GM12878 (cell line): Measurements from ENCODE around the gene GPRIN1. TPM values are rescaled to one million over a fixed set of nuclear protein-coding genes. Genes with fewer than 3 reads are reported as not detected.

ENCODE experiments used
- ATAC-seq: fragments of 200-7000 bp; cut with Tn5 transposase; 3 replicates; pipeline ENCODE4 v1.9.1; 2020; ENCODE audit warnings: mild to moderate bottlenecking, moderate library complexity
- BruUV-seq: library from RNA; stranded (reverse); fragments of 400-500 nt; replicated peaks from 2 replicates; lab custom pipeline; 2021; lab: Mats Ljungman, UMichigan
- CTCF ChIA-PET: fragments of 300-600 bp; sonication (Branson Sonifier 250); formaldehyde crosslinking; extraction: SDS; loops from one replicate; lab custom pipeline; 2021; ENCODE audit warnings: inconsistent platforms; lab: Yijun Ruan, JAX
- POLR2A ChIA-PET: fragments of 350-600 bp; formaldehyde crosslinking; extraction: SDS; loops from one replicate; lab custom pipeline; 2021; ENCODE audit warnings: inconsistent platforms; lab: Charles Lee
- RAD21 ChIA-PET: fragments of 300-600 bp; sonication (Branson Sonifier 250); formaldehyde crosslinking; loops from one replicate; lab custom pipeline; 2023; ENCODE audit warnings: antibody characterized with exemption; ENCODE audit not compliant: unreplicated experiment; lab: Charles Lee
- SMC1A ChIA-PET: fragments of 300-600 bp; sonication (Branson Sonifier 250); formaldehyde crosslinking; loops from one replicate; lab custom pipeline; 2023; ENCODE audit not compliant: unreplicated experiment, uncharacterized antibody; lab: Charles Lee
- DNase-seq: peaks from one replicate; pipeline ENCODE4 v3.0.0-alpha.2; 2011; ENCODE audit warnings: low read depth, low spot score
- FAIRE-seq: peaks from 3 replicates; lab custom pipeline; 2011; peaks lifted over from hg19 to GRCh38; lab: Jason Lieb, UNC
- H2AFZ ChIP-seq: 2 replicates; pipeline ENCODE4 v1.6.0; 2011; ENCODE audit warnings: low read depth, low read length, control low read depth; ENCODE audit not compliant: control insufficient read depth
- H3K27ac ChIP-seq: 2 replicates; pipeline ENCODE4 v1.5.1; 2011; ENCODE audit warnings: control low read depth; ENCODE audit not compliant: control insufficient read depth, insufficient read depth
- H3K27me3 ChIP-seq, 2 experiments: replicated peaks in 1 of 2; 2 replicates each; pipeline versions ENCODE4 v1.6.0 to v1.6.1; 2011; ENCODE audit warnings: low read length in 1 of 2; ENCODE audit not compliant: control insufficient read depth in 2 of 2, insufficient read depth in 2 of 2
- H3K36me3 ChIP-seq, 2 experiments: 2 replicates each; pipeline ENCODE4 v1.5.1; 2011; ENCODE audit warnings: low read length in 1 of 2; ENCODE audit not compliant: control insufficient read depth in 2 of 2, insufficient read depth in 2 of 2
- H3K4me1 ChIP-seq: 2 replicates; pipeline ENCODE4 v1.6.1; 2011; ENCODE audit warnings: mild to moderate bottlenecking, low read length, moderate library complexity, mixed read lengths; ENCODE audit not compliant: control insufficient read depth, insufficient read depth
- H3K4me2 ChIP-seq: 2 replicates; pipeline ENCODE4 v1.6.0; 2011; ENCODE audit warnings: control low read depth; ENCODE audit not compliant: control insufficient read depth, insufficient read depth
- H3K4me3 ChIP-seq: fragments of 200-600 bp; sonication (generic); 2 replicates; pipeline ENCODE4 v1.5.1; 2016
- H3K79me2 ChIP-seq: 2 replicates; pipeline ENCODE4 v1.6.0; 2011; ENCODE audit warnings: low read length; ENCODE audit not compliant: control insufficient read depth, insufficient read depth
- H3K9ac ChIP-seq: 2 replicates; pipeline ENCODE4 v1.8.0; 2011; ENCODE audit warnings: low read length, control low read depth, mixed read lengths; ENCODE audit not compliant: control insufficient read depth, insufficient read depth
- H3K9me3 ChIP-seq: replicated peaks from 3 replicates; pipeline ENCODE4 v1.5.1; 2011; ENCODE audit warnings: mild to moderate bottlenecking, low read length; ENCODE audit not compliant: control insufficient read depth, insufficient read depth
- H4K20me1 ChIP-seq: 2 replicates; pipeline ENCODE4 v1.6.0; 2011; ENCODE audit not compliant: control insufficient read depth, insufficient read depth
- BACH1 ChIP-seq: fragments of 450-650 bp; IDR thresholded peaks from 2 replicates; pipeline ENCODE4 v1.6.1; 2017; ENCODE audit warnings: mild to moderate bottlenecking, borderline replicate concordance
- BHLHE40 ChIP-seq, 2 experiments: fragments of 450-650 bp in 1 of 2; IDR thresholded peaks; 2 replicates each; pipeline ENCODE4 v1.6.1; 2011 to 2017; ENCODE audit warnings: low read depth in 2 of 2, borderline replicate concordance in 1 of 2, improper control_type of control experiment in 1 of 2, low read length in 1 of 2, mild to moderate bottlenecking in 1 of 2
- CTCF ChIP-seq, 3 experiments: IDR thresholded peaks in 2 of 3; conservative IDR thresholded peaks in 1 of 3; 2 replicates each; pipeline ENCODE4 v1.5.1; 2011; ENCODE audit warnings: low read depth in 3 of 3, low read length in 3 of 3, mild to moderate bottlenecking in 3 of 3, control low read depth in 2 of 3, moderate library complexity in 2 of 3, inconsistent platforms in 1 of 3, mixed read lengths in 1 of 3; ENCODE audit not compliant: control insufficient read depth in 2 of 3, insufficient read depth in 1 of 3; ENCODE audit errors: extremely low read depth in 1 of 3
- EED ChIP-seq: sonication (generic); IDR thresholded peaks from 2 replicates; pipeline ENCODE4 v1.6.1; 2016; ENCODE audit warnings: antibody characterized with exemption, low read depth
- EGR1 ChIP-seq, 2 experiments: IDR thresholded peaks; 1 replicate in 1 of 2; 2 replicates in 1 of 2; pipeline ENCODE4 v1.6.1; 2011 to 2012; ENCODE audit warnings: low read depth in 2 of 2, low read length in 2 of 2, borderline replicate concordance in 1 of 2, mild to moderate bottlenecking in 1 of 2, moderate library complexity in 1 of 2
- IRF3 ChIP-seq: fragments of 450-650 bp; IDR thresholded peaks from 2 replicates; pipeline ENCODE4 v1.6.1; 2014; ENCODE audit warnings: mild to moderate bottlenecking
- PAX5 ChIP-seq: IDR thresholded peaks from 2 replicates; pipeline ENCODE4 v1.6.1; 2011; ENCODE audit warnings: low read depth, low read length, borderline replicate concordance
- ZZZ3 ChIP-seq: IDR thresholded peaks from 2 replicates; pipeline ENCODE4 v1.6.1; 2011; ENCODE audit warnings: low read depth; ENCODE audit not compliant: control insufficient read depth, insufficient read length
- WGBS: methylation state at CpG from one replicate; pipeline ENCODE4 v1.1.6; 2016; ENCODE audit warnings: low lambda C conversion rate; ENCODE audit not compliant: insufficient replicate concordance, insufficient coverage; ENCODE audit errors: missing lambda C conversion rate; 5-methylcytosine and 5-hydroxymethylcytosine counted together
- in situ Hi-C: fragments of 300-500 bp; cut with MboI; formaldehyde crosslinking; loops from 9 replicates; pipeline ENCODE4 v1.14.3; 2018; ENCODE audit warnings: mixed read lengths
- intact Hi-C: fragments of 100-400 bp; cut with micrococcal nuclease; formaldehyde crosslinking; loops from one replicate; pipeline ENCODE4 v1.14.2; 2022; ENCODE audit not compliant: unreplicated experiment
- polyA plus RNA-seq, 11 experiments: library from polyadenylated mRNA; depleted of rRNA in 4 of 11; unstranded in 6 of 11; stranded (reverse) in 5 of 11; fragments of >200 nt; fragmentation: Nextera tagmentation in 4 of 11; fragmentation: Illumina TruSeq in 1 of 11; extraction: Ambion mirVana in 4 of 11; extraction: Trizol in 1 of 11; gene quantifications; 1 replicate in 1 of 11; 2 replicates in 10 of 11; pipeline versions ENCODE4 v1.2.1 to v1.2.3, GENCODE V29; 2011 to 2016; ENCODE audit warnings: inconsistent platforms in 2 of 11, missing spikeins in 2 of 11, low read depth in 1 of 11
- total RNA-seq, 4 experiments: library from RNA; depleted of rRNA in 3 of 4; stranded (reverse); fragments of >200 nt in 3 of 4; fragmentation: Illumina TruSeq in 1 of 4; extraction: Trizol in 1 of 4; gene quantifications; 2 replicates each; pipeline versions ENCODE4 v1.2.1 to v1.2.3, GENCODE V29; 2013 to 2021

Gene GPRIN1
- total and polyA plus RNA-seq, 10 of the 15 experiments (the other 5 are each of a cell fraction or from before 2014, with no cell fraction given) = 0.52 to 16.3 (median 4.5) TPM

- CTCF ChIA-PET = interaction anchor here (0.6 kb wide), 1 partner anchor 50 kb away, joined by 3 read pairs; no protein-coding TSS in a partner anchor
- Histone ChIP-seq H3K9me3 (no peaks in the 10 kb centered on the region), H3K36me3 (no peaks in the 10 kb centered on the region)
- TF ChIP-seq BACH1 (no peak), EGR1 (IDR thresholded peaks at IDR 0.05; ENCODE audit: borderline replicate concordance in 1 of 2, low read depth in 2 of 2, low read length in 2 of 2) (peak in 1 of 2 experiments; percentile 74; a peak in 2 of 3 replicates)
- TF ChIP-seq, all 136 proteins: peak for 1
- in situ Hi-C loops (no loop called here), intact Hi-C loops (no loop called here)
- H3K79me2 ChIP-seq = no peaks in the 10 kb centered on the region; the same call in 1 of the 2 replicates
- FAIRE-seq = no peak
- peak; percentile 23 for ATAC-seq
- peak overlapping the region; percentile 74; the same call in 1 of the 2 replicates for H3K4me3 ChIP-seq
- BruUV-seq = no TSS peak
- SMC1A ChIA-PET = no interaction called here
- DNase-seq = no peak
- H3K27me3 ChIP-seq = no peaks in the 10 kb centered on the region
- no peak overlapping the region for H3K27ac ChIP-seq
- POLR2A ChIA-PET = no interaction called here
- peak overlapping the region; percentile 83 for H2AFZ ChIP-seq
- H3K9ac ChIP-seq = peak overlapping the region; percentile 58; the same call in 1 of the 2 replicates
- H3K4me2 ChIP-seq = peak overlapping the region; percentile 86
- WGBS = 4% methylated on average over 10 of the region's 31 CpGs
- RAD21 ChIA-PET = no interaction called here
- no peaks in the 10 kb centered on the region for H4K20me1 ChIP-seq
- peaks cover 12% of the 10 kb centered on the region for H3K4me1 ChIP-seq
Observed at GRCh38 chr5:176610435-176610773, 448 bp upstream of the GPRIN1 start.

- BruUV-seq = no TSS peak
- FAIRE-seq = no peak
- peaks cover 12% of the 10 kb centered on the region for H3K4me1 ChIP-seq
- POLR2A ChIA-PET = no interaction called here
- no peaks in the 10 kb centered on the region for H3K36me3 ChIP-seq
- no peaks in the 10 kb centered on the region; the same call in 1 of the 2 replicates for H3K79me2 ChIP-seq
- in situ Hi-C loops = no loop called here
- no peaks in the 10 kb centered on the region for H3K9me3 ChIP-seq
- peak overlapping the region; percentile 74 for H3K4me2 ChIP-seq
- DNase-seq = no peak
- H2AFZ ChIP-seq = peak overlapping the region; percentile 83
- intact Hi-C loops = no loop called here
- 0 out of 2 replicates have a peak, but pooled peaks have one; percentile 53 for TF ChIP-seq PAX5
- peak in 1 of 3 experiments; percentile 9; a peak in 1 of 6 replicates for TF ChIP-seq CTCF (IDR thresholded peaks at IDR 0.05 in 2 of 3, conservative IDR thresholded peaks at IDR 0.05 in 1 of 3; ENCODE audit: control insufficient read depth in 2 of 3, extremely low read depth in 1 of 3, insufficient read depth in 1 of 3, low read depth in 3 of 3, low read length in 3 of 3)
- TF ChIP-seq BHLHE40 (IDR thresholded peaks at IDR 0.05; ENCODE audit: borderline replicate concordance in 1 of 2, low read depth in 2 of 2, low read length in 1 of 2) = peak; percentile 58 to 78; a peak in 3 of 4 replicates
- no peak for TF ChIP-seq ZZZ3
- TF ChIP-seq IRF3 = no peak
- no peak for TF ChIP-seq EED
- RAD21 ChIA-PET = no interaction called here
- ATAC-seq = peak; percentile 56
- CTCF ChIA-PET = interaction anchor here (1.1 kb wide), 1 partner anchor 998 kb away, joined by 4 read pairs; no protein-coding TSS in a partner anchor
- H3K27ac ChIP-seq = no peak overlapping the region
- H3K27me3 ChIP-seq = no peaks in the 10 kb centered on the region
- 37% methylated on average over 38 of the region's 46 CpGs for WGBS
- H4K20me1 ChIP-seq = no peaks in the 10 kb centered on the region
- SMC1A ChIA-PET = no interaction called here
- H3K9ac ChIP-seq = peak overlapping the region; percentile 41; the same call in 1 of the 2 replicates
- peak overlapping the region; percentile 65 for H3K4me3 ChIP-seq
Observed at GRCh38 chr5:176608937-176609723, 826 bp downstream of the GPRIN1 start.
